Hematopoietic multipotent progenitor cell treated with erythropoietin and hydrocortisone succinate and interleukin-3 and kit ligand, for 4 days (in vitro differentiated cells): ENCODE data around the gene ALK.

Experiments used
- DNase-seq: peaks from one replicate; pipeline ENCODE4 v3.0.0-alpha.2; 2015

ALK gene

GRCh38 chr2:29525921-29526320, 395.5 kb downstream of the ALK start:
- no peak for DNase-seq

GRCh38 chr2:29524652-29525051, 396.7 kb downstream of the ALK start:
- no peak for DNase-seq

- no peak for DNase-seq
These were observed 398.3 kb downstream of the ALK start for GRCh38 chr2:29522951-29523669.

DNA sequence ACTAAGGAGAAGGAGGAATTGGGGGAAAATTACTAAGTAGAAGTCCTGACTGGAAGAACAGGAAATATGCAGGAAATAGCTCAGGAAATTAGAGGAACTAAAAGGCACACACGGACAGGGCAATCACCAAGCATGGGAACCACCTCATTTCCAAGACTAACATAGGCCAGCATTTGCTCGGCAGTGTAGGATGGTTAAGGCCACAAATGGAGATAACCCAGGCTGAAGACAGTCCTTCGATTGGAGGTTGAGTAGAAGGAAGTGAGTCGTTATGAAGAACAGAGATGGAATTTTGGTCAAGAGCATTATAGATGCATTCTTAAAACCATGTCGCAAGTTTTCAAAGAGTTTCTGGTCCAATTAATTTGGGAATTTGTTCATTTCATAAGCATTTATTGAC, 401.4 kb downstream of the ALK start:
- DNase-seq = no peak

GRCh38 chr2:29519338-29519925, 402.0 kb downstream of the ALK start:
- DNase-seq = peak; percentile 44

GRCh38 chr2:29518646-29519337, 402.6 kb downstream of the ALK start:
- peak; percentile 15 for DNase-seq

DNA sequence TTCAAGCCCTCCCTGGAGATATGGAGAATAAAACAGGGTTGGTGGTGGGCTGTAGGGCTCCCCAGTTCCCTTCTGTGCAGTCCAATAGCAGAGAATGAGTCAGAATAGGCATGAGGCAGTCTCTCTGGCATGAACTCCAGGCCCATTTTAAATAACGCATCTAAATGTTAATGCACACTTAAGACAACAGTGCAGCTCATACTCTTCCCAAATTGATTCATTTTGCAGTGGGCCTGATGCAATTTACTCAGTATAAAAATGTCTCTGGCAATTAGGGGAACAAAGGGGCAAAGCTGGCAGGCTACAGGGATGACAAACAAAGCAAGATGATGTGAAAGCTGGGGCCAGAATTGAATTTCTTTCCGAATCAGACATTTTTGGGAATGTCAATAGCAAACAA, 403.4 kb downstream of the ALK start:
- DNase-seq = no peak

DNA sequence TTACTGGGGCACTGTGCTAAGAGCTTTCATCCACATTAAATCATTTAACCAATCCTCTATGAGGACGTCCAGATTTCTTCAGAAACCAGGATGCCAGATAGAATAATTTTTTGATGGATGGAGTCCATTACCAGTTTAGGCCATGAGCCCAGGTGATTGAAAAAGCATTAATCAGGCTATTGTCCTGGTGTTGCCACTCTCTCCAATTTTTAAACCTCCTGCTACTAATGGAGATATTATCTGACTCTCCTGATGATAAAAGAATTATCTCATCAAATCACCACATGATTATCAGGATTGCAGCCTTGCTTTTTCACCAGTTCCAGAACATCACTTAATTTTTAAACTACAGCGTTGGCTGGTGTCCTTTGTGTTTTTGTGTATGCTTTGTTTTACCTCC, 404.0 kb downstream of the ALK start:
- no peak for DNase-seq

- no peak for DNase-seq
These were observed 404.6 kb downstream of the ALK start for GRCh38 chr2:29516767-29517166.

DNA sequence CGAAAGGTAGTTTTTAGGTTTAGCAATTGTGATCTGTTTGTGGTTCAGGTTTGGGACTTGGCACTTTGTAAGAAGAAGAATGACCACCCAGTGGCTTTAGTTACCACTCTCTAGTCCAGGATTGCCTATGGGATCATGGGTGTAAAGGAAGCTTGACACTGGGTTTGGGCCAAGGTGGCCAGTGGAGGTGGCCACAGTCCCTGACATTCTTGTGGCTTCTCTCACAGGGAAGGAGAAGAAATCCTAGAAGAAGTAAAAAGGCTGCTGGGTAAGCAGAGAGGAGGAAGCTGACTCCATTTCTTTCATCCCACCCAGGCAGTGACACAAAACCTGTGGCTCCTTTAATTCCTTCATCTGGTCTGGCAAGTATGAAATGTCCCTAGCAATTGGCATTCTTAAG, 411.5 kb downstream of the ALK start:
- no peak for DNase-seq

DNA sequence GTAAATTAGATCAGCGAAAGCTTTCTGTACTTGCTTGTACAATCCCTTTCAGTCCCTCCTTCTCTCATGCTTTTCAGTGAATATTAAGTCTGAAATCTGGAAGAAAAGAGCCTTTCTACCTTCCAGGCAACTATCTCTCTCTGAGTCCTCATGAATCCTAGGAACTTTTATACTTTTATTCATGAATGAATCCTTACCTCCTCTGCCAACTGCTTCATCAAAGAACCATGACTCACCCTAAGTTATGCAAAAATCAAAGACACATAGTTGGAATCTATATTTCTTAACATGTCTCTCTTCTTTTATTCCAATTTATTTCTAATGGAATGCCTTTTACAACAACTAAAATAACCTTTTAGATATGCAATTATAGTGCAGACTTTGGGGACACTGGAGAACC, 412.0 kb downstream of the ALK start:
- no peak for DNase-seq

GRCh38 chr2:29504746-29505145, 416.6 kb downstream of the ALK start:
- no peak for DNase-seq

- no peak for DNase-seq
These were observed 418.9 kb downstream of the ALK start for GRCh38 chr2:29502460-29502911.

GRCh38 chr2:29497375-29497774, 424.0 kb downstream of the ALK start:
- no peak for DNase-seq

DNA sequence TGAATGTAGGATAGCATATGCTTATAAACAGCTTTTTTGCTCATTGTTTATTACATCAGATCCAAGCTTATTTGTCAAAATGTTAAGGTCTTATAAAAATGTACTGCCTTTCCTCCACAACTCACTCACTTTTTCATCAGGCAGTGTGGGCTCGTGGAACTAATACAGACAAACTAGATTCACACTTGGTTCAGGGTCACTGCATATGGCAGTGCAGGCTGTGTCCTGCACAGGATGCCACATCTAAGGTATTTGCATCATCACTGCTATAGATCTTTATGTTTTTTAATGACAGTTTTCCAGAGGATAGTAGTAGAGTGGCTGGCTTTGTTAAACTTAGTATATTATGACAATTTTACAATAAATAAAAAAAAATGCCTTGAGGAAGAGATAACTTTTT, 425.2 kb downstream of the ALK start:
- DNase-seq = no peak

DNA sequence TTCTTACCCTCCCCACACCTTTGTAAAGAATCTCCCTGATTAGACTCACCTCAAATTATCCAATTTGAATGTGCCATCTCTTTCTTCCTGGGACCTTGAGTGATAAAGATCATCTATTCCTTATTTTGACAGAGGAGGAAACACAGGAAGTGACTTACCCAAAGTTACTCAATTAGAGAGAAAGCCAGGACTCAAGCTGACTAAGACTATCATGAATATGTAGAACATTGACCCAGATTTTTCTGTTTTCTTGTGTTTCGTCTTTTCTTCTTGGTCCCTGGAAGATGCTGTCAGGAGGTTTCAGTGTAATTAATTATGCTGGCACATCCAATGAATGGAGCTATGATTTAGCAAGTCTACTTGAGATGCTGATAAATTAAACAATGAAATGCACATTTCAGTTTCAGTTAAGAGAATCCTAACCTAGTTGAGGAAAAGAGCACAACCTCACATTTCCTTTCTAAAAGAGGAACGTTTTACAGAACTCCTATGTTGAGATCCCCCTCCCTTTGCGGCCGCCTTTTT, 425.8 kb downstream of the ALK start:
- DNase-seq = no peak

GRCh38 chr2:29495068-29495467, 426.3 kb downstream of the ALK start:
- DNase-seq = no peak

DNA sequence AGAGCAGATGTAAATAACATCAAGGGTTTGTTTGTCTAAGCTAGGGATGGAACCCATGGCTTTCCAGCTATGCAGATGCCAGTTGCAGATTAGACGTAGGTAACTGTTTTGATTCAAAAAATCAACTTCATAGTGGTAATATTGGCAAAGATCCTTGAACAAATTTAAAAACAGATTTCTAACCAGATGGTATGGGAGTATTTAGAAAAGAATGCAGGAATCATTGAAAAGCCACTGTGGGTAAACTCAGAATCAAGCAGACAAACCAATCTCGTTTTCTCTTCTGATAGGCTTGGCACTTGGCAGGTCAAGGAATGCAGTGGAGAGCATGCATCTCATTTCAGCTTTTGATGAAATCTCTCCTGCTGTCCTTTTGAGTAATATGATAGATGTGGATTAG, 428.7 kb downstream of the ALK start:
- DNase-seq = no peak

DNA sequence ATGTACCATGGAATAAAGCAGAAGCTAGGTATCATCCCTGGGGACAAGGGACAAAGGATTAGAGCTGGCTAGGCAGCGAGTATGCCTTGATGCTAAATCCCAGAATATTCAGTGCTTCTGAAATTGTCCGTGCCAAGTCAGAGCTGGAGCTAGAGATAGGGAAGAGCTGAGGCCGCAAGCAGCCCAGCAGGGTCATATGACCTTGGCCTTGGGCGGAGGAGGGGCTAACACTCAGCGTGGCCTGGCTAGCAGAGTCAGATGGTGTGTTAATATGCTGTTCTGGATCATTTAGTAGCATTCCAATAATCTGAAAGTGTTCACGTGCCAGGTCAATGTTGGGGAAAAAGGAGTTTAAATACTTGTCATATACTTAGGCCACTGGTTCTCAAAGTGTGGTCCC, 431.3 kb downstream of the ALK start:
- DNase-seq = no peak

- no peak for DNase-seq
These were observed 431.8 kb downstream of the ALK start for GRCh38 chr2:29489568-29489967.

GRCh38 chr2:29487967-29488555, 433.3 kb downstream of the ALK start:
- DNase-seq = no peak

DNA sequence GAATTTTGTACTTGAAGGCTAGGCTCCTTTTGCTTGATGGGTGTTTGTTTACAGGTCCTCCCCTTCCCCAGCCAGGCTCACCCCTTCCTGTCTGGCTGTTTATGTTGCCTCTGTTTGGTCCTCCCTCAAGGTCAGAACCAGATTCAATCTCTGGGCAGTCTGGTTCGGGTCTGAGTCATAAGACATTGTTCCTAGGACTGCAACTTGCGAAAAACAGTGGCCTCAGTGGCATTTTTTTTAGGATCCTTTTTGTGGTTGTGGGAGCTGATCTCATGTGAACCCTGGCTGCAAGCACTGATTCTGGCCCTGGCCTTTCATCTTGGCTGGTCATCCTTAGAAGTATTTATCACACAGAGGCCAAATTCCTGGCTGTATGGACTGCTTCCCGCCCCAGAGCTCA, 435.8 kb downstream of the ALK start:
- DNase-seq = no peak

DNA sequence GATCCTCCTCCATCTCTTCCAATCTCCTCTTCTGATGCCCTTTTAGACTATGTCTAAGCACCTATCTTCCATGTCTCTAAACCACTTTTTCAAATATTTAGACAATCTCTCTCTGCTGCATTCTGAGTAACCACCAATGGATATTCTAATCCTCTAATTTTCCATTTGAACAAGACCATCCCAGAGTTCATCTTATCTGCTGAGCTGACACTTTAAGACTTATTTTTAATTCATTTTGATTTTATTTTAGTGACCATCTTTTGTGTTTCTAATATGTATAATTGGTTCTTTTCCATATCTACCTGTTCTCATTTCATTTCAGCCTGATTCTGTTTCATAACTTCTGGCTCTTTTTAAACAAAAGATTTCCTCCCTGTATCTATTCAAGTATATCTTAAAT, 436.3 kb downstream of the ALK start:
- no peak for DNase-seq

DNA sequence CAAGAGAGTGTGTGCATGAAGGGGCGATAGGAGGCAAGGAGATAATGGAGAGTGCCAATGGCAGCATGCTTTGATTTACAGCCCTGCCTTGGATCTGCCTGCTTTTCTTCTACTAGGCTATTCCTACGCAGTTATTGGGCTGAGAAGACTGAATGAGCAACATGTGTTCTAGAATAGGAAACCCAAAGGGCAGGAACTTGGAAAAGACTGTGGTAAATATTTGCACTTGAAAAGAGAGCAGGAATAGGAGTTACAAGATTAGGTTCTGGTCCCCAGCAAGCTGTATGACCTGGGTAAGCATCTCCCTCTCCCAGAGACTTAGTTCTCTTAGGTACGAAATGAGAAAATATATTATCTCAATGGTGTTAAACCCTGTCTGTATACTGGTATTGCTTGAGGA, 438.5 kb downstream of the ALK start:
- no peak for DNase-seq
